ENCODE data around the gene OLFML2A. TPM values are rescaled to one million over a fixed set of nuclear protein-coding genes. Genes with fewer than 3 reads are reported as not detected.

OLFML2A gene
- total RNA-seq, 1 experiment from 2014 or later = 5.8 TPM

- no peak overlapping the region for H3K4ac ChIP-seq (ENCODE audit: low read depth, low read length)
- H2BK12ac ChIP-seq (ENCODE audit: insufficient read length, low read depth, low read length) = no peak overlapping the region
- no peak overlapping the region for H3K14ac ChIP-seq (ENCODE audit: insufficient read depth, low read length)
- H3K9ac ChIP-seq (ENCODE audit: extremely low read depth, insufficient read length, low read length) = no peak overlapping the region
- no peak overlapping the region for H2AK5ac ChIP-seq (ENCODE audit: insufficient read length, low read length)
- no peak overlapping the region for H4K91ac ChIP-seq (ENCODE audit: insufficient read length, low read depth, low read length)
- no peak overlapping the region for H4K5ac ChIP-seq (ENCODE audit: insufficient read length, low read depth, low read length)
- H3K23ac ChIP-seq (ENCODE audit: insufficient read length, low read depth, low read length) = no peak overlapping the region
- Mint-ChIP-seq H3K4me3 (peak overlapping the region in 1 of 2 experiments; percentile 99; a peak in 3 of 5 replicates), H3K9me3 (no peaks in the 10 kb centered on the region), H3K27ac (peak overlapping the region in 1 of 3 experiments; percentile 59; a peak in 2 of 7 replicates), H3K4me1 (peaks cover 75 to 79% of the 10 kb centered on the region in 2 experiments), H3K36me3 (ENCODE audit: insufficient read depth in 1 of 3, low read depth in 3 of 3) (no peaks in the 10 kb centered on the region), H3K27me3 (ENCODE audit: low read depth) (peaks cover 24% of the 10 kb centered on the region)
- no peak overlapping the region for H2BK5ac ChIP-seq (ENCODE audit: insufficient read length, low read length)
- H3K56ac ChIP-seq (ENCODE audit: insufficient read length, low read depth, low read length) = no peak overlapping the region
- no peak overlapping the region for H2BK15ac ChIP-seq (ENCODE audit: low read depth, low read length)
- no peak for DNase-seq
- H2AFZ ChIP-seq (ENCODE audit: low read length) = no peak overlapping the region
- H3K9me3 ChIP-seq (ENCODE audit: control insufficient read depth, low read depth, low read length) = no peaks in the 10 kb centered on the region
- no CpG with 5 or more reads among the region's 1 CpG for WGBS (ENCODE audit: extremely low coverage, insufficient read length, low lambda C conversion rate)
- no peak overlapping the region for H4K8ac ChIP-seq (replicated peaks; ENCODE audit: insufficient read length, low read depth, low read length)
- peaks cover 12% of the 10 kb centered on the region for H3K23me2 ChIP-seq (ENCODE audit: insufficient read length, low read depth, low read length, poor library complexity, severe bottlenecking)
- H3T11ph ChIP-seq (ENCODE audit: low read length) = no peak overlapping the region
- peaks cover 15% of the 10 kb centered on the region; the same call in 1 of the 2 replicates for H3K79me2 ChIP-seq (ENCODE audit: insufficient read depth, low read length)
- no peak overlapping the region for H2BK120ac ChIP-seq (ENCODE audit: low read depth, low read length, poor library complexity, severe bottlenecking)
- no peak overlapping the region for H3K27ac ChIP-seq (ENCODE audit: insufficient read length, low read depth, low read length)
- no peak overlapping the region for H2BK20ac ChIP-seq (ENCODE audit: low read depth, low read length, poor library complexity, severe bottlenecking)
- H3K18ac ChIP-seq (ENCODE audit: insufficient read length, low read depth, low read length) = no peak overlapping the region
- no peaks in the 10 kb centered on the region for H4K20me1 ChIP-seq (ENCODE audit: control insufficient read depth, insufficient read depth, insufficient read length)
- TF ChIP-seq CTCF (conservative IDR thresholded peaks at IDR 0.05) = no peak
- peaks cover 6% of the 10 kb centered on the region; the same call in 1 of the 2 replicates for H3K4me1 ChIP-seq (ENCODE audit: insufficient read depth, low read length)
- no peak overlapping the region for H3K4me2 ChIP-seq (ENCODE audit: insufficient read depth, insufficient read length, low read length)
- no peaks in the 10 kb centered on the region for H3K27me3 ChIP-seq (ENCODE audit: insufficient read depth, low read length)
- H3K79me1 ChIP-seq (ENCODE audit: insufficient read depth, low read depth, low read length, poor library complexity, severe bottlenecking) = no peaks in the 10 kb centered on the region
Measured at GRCh38 chr9:124766326-124766725, 10.6 kb upstream of the OLFML2A start.
